Right cardiac atrium (tissue), 5 donors: ENCODE results near the gene FOXC1. TPM values are rescaled to one million over a fixed set of nuclear protein-coding genes. Genes with fewer than 3 reads are reported as not detected.

Experiments used
- ATAC-seq, 2 donors: fragments of 200-7000 bp; cut with Tn5 transposase; one replicate each; pipeline versions ENCODE4 v1.8.0 to v1.9.1; 2020; ENCODE audit warnings: moderate library complexity in 2 of 2, mild to moderate bottlenecking in 1 of 2
- DNase-seq, 3 donors: peaks; one replicate each; pipeline ENCODE4 v3.0.0-alpha.2; 2020
- H3K27ac ChIP-seq: one replicate; pipeline ENCODE4 v1.5.1; 2013; ENCODE audit warnings: mild to moderate bottlenecking, low read length, control low read depth, moderate library complexity
- H3K27me3 ChIP-seq: one replicate; pipeline ENCODE4 v1.6.1; 2013; ENCODE audit not compliant: control insufficient read depth, insufficient read depth
- H3K4me1 ChIP-seq: one replicate; pipeline ENCODE4 v1.6.1; 2013; ENCODE audit warnings: low read length; ENCODE audit not compliant: control insufficient read depth, insufficient read depth
- H3K4me3 ChIP-seq: one replicate; pipeline ENCODE4 v1.5.1; 2013; ENCODE audit warnings: low read length, control low read depth
- H3K9me3 ChIP-seq: one replicate; pipeline ENCODE4 v1.6.1; 2013; ENCODE audit warnings: low read length; ENCODE audit not compliant: control insufficient read depth
- WGBS: extraction: QIAGEN DNeasy Blood & Tissue Kit; methylation state at CpG from one replicate; pipeline ENCODE4 v1.1.7; 2013; 5-methylcytosine and 5-hydroxymethylcytosine counted together
- intact Hi-C, 4 donors: fragments of 100-400 bp; cut with DNase I; formaldehyde crosslinking; loops; one replicate each; pipeline versions ENCODE4 v1.11.0 to v1.14.0; 2022 to 2023
- polyA plus RNA-seq: library from polyadenylated mRNA; stranded (reverse); fragments of 200-250 nt; gene quantifications from one replicate; pipeline ENCODE4 v1.2.3, GENCODE V29; 2013
- total RNA-seq, 4 donors: library from RNA; stranded (reverse); fragmentation: NEBNext Ultra II Directional; extraction: Animal tissue kit (Norgen Biotek cat#: 25700); gene quantifications; one replicate each; pipeline ENCODE4 v1.2.1, GENCODE V29; 2021
- donor health status: healthy with polysubstance abuse.
- donor health status: DM: no; HTN: yes; CAD: no.
- donor health status: DM: no; HTN: no; CAD: no.
- donor health status: DM: no; HTN: yes; CAD: no; lungs with severe emphysema.
- donor health status: DM: yes; HTN: yes; CAD: no.

Gene FOXC1
- total and polyA plus RNA-seq, 5 donors, result 7.2 to 25.0 (median 21.6) TPM

DNA sequence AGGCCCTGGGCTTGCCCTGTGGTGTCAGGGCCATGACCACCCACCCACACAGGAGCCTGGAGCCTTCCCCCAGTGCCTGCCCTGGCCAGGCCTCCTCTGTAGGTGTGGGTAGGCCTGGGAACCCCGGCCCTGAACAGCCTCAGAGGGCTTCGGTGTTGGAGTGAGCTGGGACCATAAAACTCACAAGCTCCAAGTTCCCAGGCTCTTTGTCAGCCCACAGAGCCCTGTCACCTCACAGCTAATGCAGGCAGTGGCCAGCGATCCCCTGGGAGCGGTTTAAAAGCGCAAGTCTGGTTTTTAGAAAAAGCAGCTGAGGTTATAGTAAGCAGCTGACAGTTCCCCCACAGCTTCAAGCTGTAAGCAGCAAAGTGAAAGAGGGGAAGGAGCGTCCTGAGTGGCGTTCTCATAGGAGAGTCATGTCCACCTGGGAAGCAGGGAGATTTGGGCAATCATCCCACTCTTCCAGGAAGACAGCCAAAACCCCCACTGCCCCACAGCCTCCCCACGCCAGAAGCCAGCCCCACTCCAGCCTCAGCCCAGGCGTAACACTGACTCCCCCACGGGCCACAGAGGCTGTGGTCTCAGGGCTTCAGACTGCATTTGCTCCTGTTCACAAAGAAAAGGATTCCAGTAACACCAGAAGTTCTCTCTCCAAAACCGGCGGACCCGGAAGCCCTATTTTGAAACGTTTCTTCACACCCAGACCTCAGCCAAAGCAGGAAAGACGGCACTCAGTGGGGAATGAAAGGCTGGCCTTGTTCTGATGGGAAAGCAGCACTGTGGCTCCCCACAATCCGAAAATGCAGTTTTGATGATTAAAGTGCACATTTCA lies 34.3 kb upstream of the FOXC1 start:
- WGBS, result 35% methylated on average over 16 of the region's 16 CpGs
- Histone ChIP-seq H3K27me3 (no peaks in the 10 kb centered on the region), H3K4me3 (no peak overlapping the region), H3K9me3 (no peaks in the 10 kb centered on the region), H3K27ac (peak overlapping the region; percentile 25), H3K4me1 (peaks cover 1% of the 10 kb centered on the region)
- ATAC-seq (peak; percentile 62 to 72), DNase-seq (peak in 2 of 3 donors; percentile 58 to 76)
- intact Hi-C loops, result no loop called here

DNA sequence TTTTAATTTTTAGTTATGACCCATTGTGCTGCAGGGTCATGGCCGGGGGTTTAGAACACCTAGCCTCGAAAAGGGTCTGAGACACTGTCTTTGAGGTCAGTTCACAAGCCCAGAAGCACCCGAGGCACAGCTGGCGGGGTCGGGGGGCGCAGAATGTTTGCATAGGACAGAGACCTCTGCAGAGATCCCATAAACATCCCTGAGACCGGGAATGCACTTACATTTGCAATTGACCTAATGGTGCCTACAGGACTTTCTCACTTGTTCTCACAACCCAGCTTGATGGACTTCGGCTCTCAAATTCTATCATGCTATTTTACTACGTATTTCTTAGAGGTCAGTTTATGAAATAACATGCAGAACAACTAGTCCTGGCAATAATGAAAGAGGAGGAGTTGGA lies 33.5 kb upstream of the FOXC1 start:
- Histone ChIP-seq H3K27me3 (no peaks in the 10 kb centered on the region), H3K27ac (no peak overlapping the region), H3K4me1 (peaks cover 1% of the 10 kb centered on the region), H3K9me3 (no peaks in the 10 kb centered on the region), H3K4me3 (no peak overlapping the region)
- no peak for ATAC-seq
- 79% methylated on average over 9 of the region's 9 CpGs for WGBS
- intact Hi-C loops, result no loop called here
- no peak for DNase-seq

- Histone ChIP-seq H3K27ac (no peak overlapping the region), H3K4me3 (no peak overlapping the region), H3K27me3 (no peaks in the 10 kb centered on the region), H3K9me3 (no peaks in the 10 kb centered on the region), H3K4me1 (peaks cover 1% of the 10 kb centered on the region)
- intact Hi-C loops, result no loop called here
- no peak for DNase-seq
- ATAC-seq, result no peak
- WGBS, result 97% methylated on average over 11 of the region's 11 CpGs
Measured at GRCh38 chr6:1576711-1577110, 33.0 kb upstream of the FOXC1 start.

DNA sequence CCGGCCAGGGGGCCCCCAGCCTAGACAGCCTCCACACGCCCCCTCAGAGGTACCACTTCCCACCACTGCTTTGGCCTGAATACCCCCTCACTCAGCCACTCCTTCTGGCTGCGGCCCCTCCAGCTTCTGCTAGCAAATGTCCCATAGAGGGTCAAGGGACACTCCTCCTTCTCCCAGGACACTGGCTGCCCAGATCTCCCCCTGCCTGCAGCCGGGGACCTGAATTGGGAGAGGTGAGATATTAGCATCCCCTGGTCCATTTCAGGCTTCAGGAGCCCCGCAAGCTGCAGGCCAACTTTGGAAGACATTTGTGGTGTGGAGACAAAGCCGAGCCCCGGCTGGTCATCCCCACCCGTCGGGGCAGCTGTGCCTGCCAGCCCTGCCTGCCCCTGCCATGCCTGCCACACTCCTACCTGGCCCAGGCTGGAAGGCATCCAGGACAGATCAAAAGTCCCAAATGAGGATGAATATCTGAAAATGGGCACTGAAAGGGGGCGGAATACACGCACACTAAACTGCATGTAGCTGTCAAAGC lies 32.5 kb upstream of the FOXC1 start:
- peaks cover 1% of the 10 kb centered on the region for H3K4me1 ChIP-seq
- DNase-seq, result no peak
- H3K4me3 ChIP-seq, result no peak overlapping the region
- H3K9me3 ChIP-seq, result no peaks in the 10 kb centered on the region
- WGBS, result 92% methylated on average over 11 of the region's 11 CpGs
- ATAC-seq, result no peak
- H3K27me3 ChIP-seq, result no peaks in the 10 kb centered on the region
- H3K27ac ChIP-seq, result no peak overlapping the region
- intact Hi-C loops, result no loop called here

DNA sequence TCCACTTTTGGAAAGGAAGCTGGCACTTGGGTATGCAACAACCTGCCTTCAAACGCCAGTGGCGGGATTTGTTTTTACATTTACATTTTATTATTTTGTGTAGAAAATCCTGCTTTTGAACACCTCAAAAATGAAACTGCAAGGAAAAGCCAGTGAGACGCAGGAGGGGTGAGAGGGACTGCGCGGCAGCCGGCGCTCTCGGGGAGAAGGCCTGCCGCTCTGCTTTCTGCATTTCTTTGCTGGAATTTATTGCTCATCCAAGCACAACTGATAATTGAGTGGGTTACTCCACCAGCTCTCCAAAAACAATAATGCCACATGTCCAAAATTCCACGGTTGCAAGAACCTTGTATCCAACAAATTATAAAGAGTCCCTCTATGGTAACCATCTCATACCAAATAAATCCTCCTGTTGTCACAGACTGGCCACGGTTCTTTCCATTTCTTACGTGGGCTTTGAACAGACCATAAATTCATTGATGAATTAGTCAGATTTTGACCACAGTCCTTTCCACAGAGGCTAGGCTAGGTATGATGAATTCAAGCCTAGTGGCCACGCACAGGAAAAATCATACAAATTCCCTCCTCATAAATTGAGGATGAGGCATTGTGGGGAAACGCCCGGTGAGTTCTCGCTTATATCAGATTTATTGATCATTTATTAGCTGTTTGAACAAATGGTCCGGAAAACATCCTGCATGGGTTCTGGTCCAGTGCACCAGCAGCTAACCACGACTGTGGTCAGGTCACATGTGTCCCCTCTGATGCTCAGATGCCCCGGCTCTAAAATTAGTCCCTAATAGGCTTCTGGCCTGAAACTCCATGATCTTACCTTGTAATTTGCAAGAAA lies 31.6 kb upstream of the FOXC1 start:
- H3K9me3 ChIP-seq, result no peaks in the 10 kb centered on the region
- H3K27me3 ChIP-seq, result no peaks in the 10 kb centered on the region
- DNase-seq (no peak), ATAC-seq (no peak)
- no peak overlapping the region for H3K27ac ChIP-seq
- H3K4me1 ChIP-seq, result peaks cover 1% of the 10 kb centered on the region
- WGBS, result 88% methylated on average over 19 of the region's 19 CpGs
- intact Hi-C loops, result no loop called here
- no peak overlapping the region for H3K4me3 ChIP-seq

- Histone ChIP-seq H3K4me1 (peaks cover 1% of the 10 kb centered on the region), H3K27ac (no peak overlapping the region), H3K9me3 (no peaks in the 10 kb centered on the region), H3K27me3 (no peaks in the 10 kb centered on the region), H3K4me3 (no peak overlapping the region)
- intact Hi-C loops, result no loop called here
- ATAC-seq (no peak), DNase-seq (no peak)
- WGBS, result 86% methylated on average over 5 of the region's 5 CpGs
Measured at GRCh38 chr6:1579096-1579495, 30.6 kb upstream of the FOXC1 start.

DNA sequence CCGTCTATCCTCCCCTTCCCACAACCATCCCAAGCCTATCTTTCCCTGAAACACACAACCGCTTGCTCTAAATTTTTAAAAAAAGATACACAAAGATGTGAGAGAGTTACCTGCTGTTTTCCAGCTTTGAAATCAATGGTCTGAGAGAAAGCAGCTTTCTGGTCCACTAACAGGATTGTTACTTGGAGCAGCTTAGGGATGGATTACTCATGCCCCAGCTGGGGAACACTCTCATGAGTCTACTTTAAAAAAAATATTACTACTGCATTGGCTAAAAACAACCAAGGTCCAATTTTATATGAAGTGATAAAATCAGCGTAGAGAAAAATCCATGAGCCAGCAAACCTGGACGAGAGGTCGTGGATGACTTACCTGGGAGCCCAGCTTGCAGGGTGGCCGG lies 29.6 kb upstream of the FOXC1 start:
- Histone ChIP-seq H3K27me3 (no peaks in the 10 kb centered on the region), H3K27ac (no peak overlapping the region), H3K9me3 (no peaks in the 10 kb centered on the region), H3K4me3 (no peak overlapping the region), H3K4me1 (no peaks in the 10 kb centered on the region)
- 90% methylated on average over 6 of the region's 6 CpGs for WGBS
- DNase-seq (no peak), ATAC-seq (no peak)
- intact Hi-C loops, result no loop called here

- H3K9me3 ChIP-seq, result no peaks in the 10 kb centered on the region
- no peak for DNase-seq
- H3K27me3 ChIP-seq, result no peaks in the 10 kb centered on the region
- no peaks in the 10 kb centered on the region for H3K4me1 ChIP-seq
- H3K4me3 ChIP-seq, result no peak overlapping the region
- WGBS, result 86% methylated on average over 9 of the region's 9 CpGs
- intact Hi-C loops, result no loop called here
- no peak for ATAC-seq
- no peak overlapping the region for H3K27ac ChIP-seq
Measured at GRCh38 chr6:1580585-1580984, 29.1 kb upstream of the FOXC1 start.

DNA sequence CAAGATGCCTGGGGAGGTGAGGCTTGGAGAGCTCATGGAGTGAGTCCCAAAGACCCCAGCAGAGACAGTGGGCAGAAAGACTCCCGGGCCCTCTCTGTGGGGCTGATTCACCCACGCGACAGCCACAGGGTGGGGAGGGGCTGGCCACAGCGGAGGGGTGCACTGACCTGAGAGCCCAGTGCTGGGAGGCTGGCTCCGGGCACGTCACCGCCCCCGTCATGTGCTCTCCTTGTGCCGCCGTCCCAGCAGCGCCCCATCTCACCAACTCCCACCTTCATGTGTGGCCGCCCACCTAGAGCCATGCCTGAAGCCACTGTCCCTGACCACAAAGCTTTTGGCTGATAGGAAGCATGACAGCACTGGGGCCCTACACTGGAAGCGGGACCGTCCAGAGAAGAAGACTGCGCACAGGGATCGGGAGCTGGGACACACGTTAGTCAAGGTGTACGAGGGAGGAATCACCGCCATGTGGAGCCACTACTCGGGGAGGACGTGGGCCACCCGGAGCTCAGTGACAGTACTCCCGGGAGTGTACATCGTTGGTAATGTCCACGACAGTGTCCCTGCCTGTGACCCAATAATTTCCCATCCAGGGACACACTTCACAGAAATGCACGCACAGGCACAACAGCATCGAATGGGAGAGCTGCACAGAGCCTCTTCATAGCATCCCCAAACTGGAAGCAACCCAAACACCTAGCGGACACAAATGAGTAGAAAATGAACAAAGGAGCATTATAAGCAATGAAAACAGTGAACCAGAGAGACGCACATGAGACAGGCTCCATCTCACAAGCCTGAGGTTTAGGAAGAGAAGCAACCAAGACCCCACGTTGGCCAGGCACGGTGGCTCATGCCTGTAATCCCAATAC lies 28.4 kb upstream of the FOXC1 start:
- ATAC-seq (no peak), DNase-seq (no peak)
- Histone ChIP-seq H3K27ac (no peak overlapping the region), H3K9me3 (no peaks in the 10 kb centered on the region), H3K27me3 (no peaks in the 10 kb centered on the region), H3K4me1 (no peaks in the 10 kb centered on the region), H3K4me3 (no peak overlapping the region)
- 91% methylated on average over 31 of the region's 31 CpGs for WGBS
- intact Hi-C loops, result no loop called here

- Histone ChIP-seq H3K27ac (no peak overlapping the region), H3K4me3 (no peak overlapping the region), H3K9me3 (no peaks in the 10 kb centered on the region), H3K27me3 (no peaks in the 10 kb centered on the region), H3K4me1 (no peaks in the 10 kb centered on the region)
- intact Hi-C loops, result no loop called here
- ATAC-seq (no peak), DNase-seq (no peak)
- 84% methylated on average over 5 of the region's 5 CpGs for WGBS
Measured at GRCh38 chr6:1584146-1584545, 25.6 kb upstream of the FOXC1 start.
